Lung (tissue), 12 donors: ENCODE measurements around the gene CST7. TPM values are rescaled to one million over a fixed set of nuclear protein-coding genes. Genes with fewer than 3 reads are reported as not detected.

Experiments
- ATAC-seq: fragments of 200-7000 bp; cut with Tn5 transposase; one replicate; pipeline ENCODE4 v1.9.1; 2020; ENCODE audit warnings: moderate number of reproducible peaks; ENCODE audit not compliant: insufficient read depth, low FRiP score
- DNase-seq, 3 donors: peaks; one replicate each; pipeline ENCODE4 v3.0.0-alpha.2; 2013 to 2017
- H3K27ac ChIP-seq, 2 donors: one replicate each; pipeline ENCODE4 v1.5.1; 2013; ENCODE audit warnings: mild to moderate bottlenecking in 2 of 2, moderate library complexity in 2 of 2, control low read depth in 1 of 2, inconsistent platforms in 1 of 2, low read depth in 1 of 2, low read length in 1 of 2
- H3K27me3 ChIP-seq, 3 donors: one replicate each; pipeline ENCODE4 v1.5.1; 2013; ENCODE audit warnings: low read length in 2 of 3; ENCODE audit not compliant: control insufficient read depth in 3 of 3, insufficient read depth in 3 of 3
- H3K36me3 ChIP-seq, 4 donors: one replicate each; pipeline ENCODE4 v1.5.1; 2013; ENCODE audit warnings: low read length in 4 of 4, mild to moderate bottlenecking in 1 of 4, moderate library complexity in 1 of 4; ENCODE audit not compliant: control insufficient read depth in 4 of 4, insufficient read depth in 4 of 4
- H3K4me1 ChIP-seq, 5 donors: one replicate each; pipeline ENCODE4 v1.5.1; 2013; ENCODE audit warnings: low read length in 5 of 5, mild to moderate bottlenecking in 2 of 5, moderate library complexity in 1 of 5; ENCODE audit not compliant: control insufficient read depth in 5 of 5, insufficient read depth in 5 of 5
- H3K4me3 ChIP-seq: one replicate; pipeline ENCODE4 v1.5.1; 2013; ENCODE audit warnings: mild to moderate bottlenecking, control low read depth, moderate library complexity
- H3K9ac ChIP-seq, 2 donors: one replicate each; pipeline ENCODE4 v1.5.1; 2013; ENCODE audit warnings: low read length in 2 of 2, control low read depth in 1 of 2; ENCODE audit not compliant: insufficient read depth in 1 of 2
- H3K9me3 ChIP-seq, 4 donors: one replicate each; pipeline ENCODE4 v1.5.1; 2013; ENCODE audit warnings: low read length in 3 of 4, mild to moderate bottlenecking in 1 of 4, moderate library complexity in 1 of 4; ENCODE audit not compliant: control insufficient read depth in 4 of 4, insufficient read depth in 3 of 4
- CTCF ChIP-seq: IDR thresholded peaks from 2 replicates; pipeline ENCODE4 v1.5.1; 2012; ENCODE audit warnings: mild to moderate bottlenecking; ENCODE audit errors: control extremely low read depth, extremely low read depth
- WGBS, 2 donors: extraction: QIAGEN DNeasy Blood & Tissue Kit; methylation state at CpG; one replicate each; pipeline ENCODE4 v1.1.7; 2013; 5-methylcytosine and 5-hydroxymethylcytosine counted together
- polyA plus RNA-seq, 2 donors: library from polyadenylated mRNA; stranded (reverse); fragments of 200-250 nt; gene quantifications; one replicate each; pipeline ENCODE4 v1.2.1, GENCODE V29; 2013
- total RNA-seq, 2 donors: library from RNA; depleted of rRNA in 1 of 2; stranded (reverse); fragments of >200 nt in 1 of 2; gene quantifications; one replicate each; pipeline ENCODE4 v1.2.1, GENCODE V29; 2014 to 2021
- donor health status: control.
- donor health status: control.
- donor health status: Bipolar disorder and iron deficiency.
- donor health status: healthy.
- donor health status: DM: yes; HTN: yes; CAD: no.

CST7 gene
- total and polyA plus RNA-seq, 4 donors = 4.7 to 119 (median 8.4) TPM

GRCh38 chr20:24963672-24964505 is 14.8 kb downstream of the CST7 start:
- no peak for DNase-seq
- ATAC-seq = no peak
- no peak overlapping the region for H3K4me3 ChIP-seq
- H3K4me1 ChIP-seq = no peaks in the 10 kb centered on the region
- peaks cover 16 to 67% (median 19%) of the 10 kb centered on the region in 4 donors for H3K36me3 ChIP-seq
- H3K9ac ChIP-seq = no peak overlapping the region
- H3K9me3 ChIP-seq = no peaks in the 10 kb centered on the region
- H3K27ac ChIP-seq = no peak overlapping the region
- no peak for TF ChIP-seq CTCF
- 97% methylated on average over 20 to 21 of the region's 21 CpGs for WGBS, 2 donors
- H3K27me3 ChIP-seq = no peaks in the 10 kb centered on the region

- H3K9me3 ChIP-seq = no peaks in the 10 kb centered on the region
- DNase-seq = no peak
- H3K36me3 ChIP-seq = peaks cover 20 to 68% (median 21%) of the 10 kb centered on the region in 4 donors
- no peak overlapping the region for H3K9ac ChIP-seq
- no peaks in the 10 kb centered on the region for H3K27me3 ChIP-seq
- no peak for ATAC-seq
- H3K4me1 ChIP-seq = no peaks in the 10 kb centered on the region
- H3K27ac ChIP-seq = no peak overlapping the region
- TF ChIP-seq CTCF = no peak
- no peak overlapping the region for H3K4me3 ChIP-seq
- WGBS, 2 donors = 92 to 93% methylated on average over 9 of the region's 9 CpGs
Observed at GRCh38 chr20:24964506-24964840, 15.4 kb downstream of the CST7 start.

- ATAC-seq = peak; percentile 41
- H3K27ac ChIP-seq = no peak overlapping the region
- no peak for DNase-seq
- no peak overlapping the region for H3K9ac ChIP-seq
- peaks cover 24 to 65% (median 27%) of the 10 kb centered on the region in 4 donors for H3K36me3 ChIP-seq
- H3K4me3 ChIP-seq = no peak overlapping the region
- no peaks in the 10 kb centered on the region for H3K27me3 ChIP-seq
- 92 to 94% methylated on average over 7 of the region's 7 CpGs for WGBS, 2 donors
- no peaks in the 10 kb centered on the region for H3K9me3 ChIP-seq
- TF ChIP-seq CTCF = no peak
- no peaks in the 10 kb centered on the region for H3K4me1 ChIP-seq
Observed at GRCh38 chr20:24965065-24965919, 16.2 kb downstream of the CST7 start.
